A549 (cell line): Measurements from ENCODE around the gene VIM. TPM values are rescaled to one million over a fixed set of nuclear protein-coding genes. Genes with fewer than 3 reads are reported as not detected.
A peak's percentile ranks its signal among the peaks of the same experiment; 100 is the strongest.

Experiments
- ATAC-seq, 2 experiments: fragments of 200-7000 bp in 1 of 2; fragments of >200 bp in 1 of 2; cut with Nextera tagmentation in 1 of 2; cut with Tn5 transposase in 1 of 2; 3 replicates each; pipeline versions ENCODE4 v1.8.0 to v1.9.1; 2018 to 2020; ENCODE audit warnings: mild to moderate bottlenecking in 1 of 2, moderate library complexity in 1 of 2
- CTCF ChIA-PET: fragments of 300-600 bp; sonication (Branson Sonifier 250); formaldehyde crosslinking; extraction: SDS; loops from one replicate; lab custom pipeline; 2021; ENCODE audit warnings: antibody characterized with exemption, inconsistent platforms; lab: Yijun Ruan, JAX
- POLR2A ChIA-PET: fragments of 350-600 bp; formaldehyde crosslinking; extraction: SDS; loops from one replicate; lab custom pipeline; 2021; ENCODE audit warnings: antibody characterized with exemption, inconsistent platforms; lab: Yijun Ruan, JAX
- DNase-seq, 2 experiments: peaks; one replicate each; pipeline versions ENCODE4 v3.0.0 to v3.0.0-alpha.2; 2011 to 2016; ENCODE audit warnings: low read depth in 1 of 2, low spot score in 1 of 2
- FAIRE-seq: peaks from 2 replicates; lab custom pipeline; 2011; peaks lifted over from hg19 to GRCh38; lab: Jason Lieb, UNC
- H3K27ac ChIP-seq, 2 experiments: fragments of >200 bp; sonication (Bioruptor Twin); formaldehyde crosslinking; 3 replicates each; pipeline ENCODE4 v1.5.1; 2016 to 2017
- H3K4me1 ChIP-seq: fragments of >200 bp; sonication (Bioruptor Twin); formaldehyde crosslinking; 3 replicates; pipeline ENCODE4 v1.6.1; 2016
- H3K4me2 ChIP-seq: fragments of >200 bp; sonication (Bioruptor Twin); formaldehyde crosslinking; 3 replicates; pipeline ENCODE4 v1.6.1; 2016
- H3K4me3 ChIP-seq: fragments of >200 bp; sonication (Bioruptor Twin); formaldehyde crosslinking; 3 replicates; pipeline ENCODE4 v1.5.1; 2016
- H3K9me3 ChIP-seq: fragments of >200 bp; sonication (Bioruptor Twin); formaldehyde crosslinking; 3 replicates; pipeline ENCODE4 v1.6.1; 2016
- ATOH8 ChIP-seq: fragments of 250-450 bp; sonication (Bioruptor Pico); IDR thresholded peaks from 2 replicates; pipeline ENCODE4 v1.5.0; 2020; ENCODE audit warnings: low read depth, mild to moderate bottlenecking, moderate library complexity
- CEBPB ChIP-seq, 2 experiments: fragments of >200 bp in 1 of 2; sonication (Bioruptor Twin) in 1 of 2; formaldehyde crosslinking in 1 of 2; IDR thresholded peaks; 2 replicates each; pipeline ENCODE4 v1.6.1; 2012 to 2016
- EHF ChIP-seq: fragments of 250-450 bp; sonication (Bioruptor Pico); IDR thresholded peaks from 2 replicates; pipeline ENCODE4 v1.5.0; 2020; ENCODE audit warnings: mild to moderate bottlenecking
- ELK1 ChIP-seq: fragments of 150-350 bp; IDR thresholded peaks from 2 replicates; pipeline ENCODE4 v1.6.1; 2014; ENCODE audit warnings: low read depth, mild to moderate bottlenecking, low read length
- FOXS1 ChIP-seq: fragments of 250-450 bp; sonication (Bioruptor Pico); IDR thresholded peaks from 2 replicates; pipeline ENCODE4 v1.5.0; 2020; ENCODE audit warnings: mild to moderate bottlenecking, moderate library complexity
- HOXA7 ChIP-seq: fragments of 250-450 bp; sonication (Bioruptor Pico); IDR thresholded peaks from 2 replicates; pipeline ENCODE4 v1.5.0; 2020; ENCODE audit warnings: mild to moderate bottlenecking, moderate library complexity
- HOXB5 ChIP-seq: fragments of 250-450 bp; sonication (Bioruptor Pico); IDR thresholded peaks from 2 replicates; pipeline ENCODE4 v1.5.0; 2020; ENCODE audit warnings: mild to moderate bottlenecking, moderate library complexity
- JUNB ChIP-seq: fragments of >200 bp; sonication (Bioruptor Twin); formaldehyde crosslinking; IDR thresholded peaks from 2 replicates; pipeline ENCODE4 v1.6.1; 2016
- MAFK ChIP-seq: fragments of 450-650 bp; IDR thresholded peaks from 2 replicates; pipeline ENCODE4 v1.6.1; 2014; ENCODE audit not compliant: partially characterized antibody
- MAX ChIP-seq: IDR thresholded peaks from 2 replicates; pipeline ENCODE4 v1.6.1; 2012
- MYC ChIP-seq: IDR thresholded peaks from 2 replicates; pipeline ENCODE4 v1.6.1; 2012; ENCODE audit warnings: mild to moderate bottlenecking, inconsistent platforms, low read length, improper control_type of control experiment, borderline replicate concordance
- NPAS2 ChIP-seq: fragments of 250-450 bp; sonication (Bioruptor Pico); IDR thresholded peaks from 2 replicates; pipeline ENCODE4 v1.8.0; 2022; ENCODE audit warnings: mild to moderate bottlenecking, moderate library complexity, borderline replicate concordance
- NR3C1 ChIP-seq: fragments of >200 bp; sonication (Bioruptor Twin); formaldehyde crosslinking; IDR thresholded peaks from 3 replicates; pipeline ENCODE4 v1.6.1; 2017
- PBX3 ChIP-seq: IDR thresholded peaks from 2 replicates; pipeline ENCODE4 v1.6.1; 2012
- POLR2AphosphoS2 ChIP-seq: conservative IDR thresholded peaks from 2 replicates; pipeline ENCODE4 v1.6.1; 2012; ENCODE audit warnings: low read length, improper control_type of control experiment, inconsistent platforms
- RAD21 ChIP-seq, 2 experiments: fragments of >200 bp in 1 of 2; sonication (Bioruptor Twin) in 1 of 2; formaldehyde crosslinking in 1 of 2; IDR thresholded peaks in 1 of 2; conservative IDR thresholded peaks in 1 of 2; 2 replicates in 1 of 2; 3 replicates in 1 of 2; pipeline ENCODE4 v1.6.1; 2012 to 2018; ENCODE audit warnings: inconsistent platforms in 1 of 2
- RCOR1 ChIP-seq: fragments of 150-350 bp; IDR thresholded peaks from 2 replicates; pipeline ENCODE4 v1.6.1; 2014; ENCODE audit warnings: antibody characterized with exemption, low read length, low read depth
- RNF2 ChIP-seq: fragments of 200-600 bp; sonication (generic); IDR thresholded peaks from 2 replicates; pipeline ENCODE4 v1.6.1; 2016; ENCODE audit warnings: low read depth, mild to moderate bottlenecking, antibody characterized with exemption, moderate library complexity, borderline replicate concordance
- SMC3 ChIP-seq: fragments of >200 bp; sonication (Bioruptor Twin); formaldehyde crosslinking; IDR thresholded peaks from 3 replicates; pipeline ENCODE4 v1.6.1; 2018; ENCODE audit warnings: inconsistent platforms
- USF2 ChIP-seq: fragments of 450-650 bp; IDR thresholded peaks from 2 replicates; pipeline ENCODE4 v1.6.1; 2014; ENCODE audit warnings: antibody characterized with exemption
- ZC3H11A ChIP-seq: fragments of 450-650 bp; IDR thresholded peaks from 2 replicates; pipeline ENCODE4 v1.6.1; 2014; ENCODE audit warnings: antibody characterized with exemption, mild to moderate bottlenecking
- WGBS: methylation state at CpG from one replicate; pipeline ENCODE4 v1.1.6; 2017; ENCODE audit errors: missing lambda C conversion rate; 5-methylcytosine and 5-hydroxymethylcytosine counted together
- polyA plus RNA-seq, 4 experiments: library from polyadenylated mRNA; depleted of rRNA in 3 of 4; stranded (reverse); fragments of >200 nt; fragmentation: RNase III in 1 of 4; extraction: RNeasy Plus Mini Kit Qiagen cat#74134 plus additional on column Dnase treatment in 1 of 4; gene quantifications; 2 replicates in 3 of 4; 3 replicates in 1 of 4; pipeline ENCODE4 v1.2.3, GENCODE V29; 2011 to 2017

The VIM gene
- polyA plus RNA-seq, 2 of the 4 experiments (the other 2 are of a cell fraction), result 830 to 848 TPM

GRCh38 chr10:17239345-17240085 lies 11.5 kb downstream of the VIM start:
- no peak for DNase-seq
- Histone ChIP-seq H3K4me1 (peaks cover 6% of the 10 kb centered on the region; the same call in 2 of the 3 replicates), H3K4me3 (no peak overlapping the region), H3K9me3 (no peaks in the 10 kb centered on the region), H3K27ac (no peak overlapping the region), H3K4me2 (no peak overlapping the region)
- POLR2A ChIA-PET, result no interaction called here
- WGBS, result 81% methylated on average over 5 of the region's 6 CpGs
- no peak for TF ChIP-seq NPAS2 (CRISPR knock-in tag)
- TF ChIP-seq RNF2, result no peak
- no peak for TF ChIP-seq RCOR1
- TF ChIP-seq NR3C1, result no peak
- TF ChIP-seq MAX, result no peak
- TF ChIP-seq JUNB, result no peak
- TF ChIP-seq ZC3H11A, result no peak
- no peak for TF ChIP-seq ELK1
- no peak for TF ChIP-seq EHF
- TF ChIP-seq MAFK, result no peak
- no peak for TF ChIP-seq MYC
- no peak for TF ChIP-seq FOXS1 (CRISPR knock-in tag)
- TF ChIP-seq USF2, result no peak
- no peak for TF ChIP-seq SMC3
- TF ChIP-seq PBX3, result no peak
- no peak for TF ChIP-seq RAD21 (conservative IDR thresholded peaks at IDR 0.05 in 1 of 2, IDR thresholded peaks at IDR 0.05 in 1 of 2)
- no peak for TF ChIP-seq HOXA7 (CRISPR knock-in tag)
- TF ChIP-seq ATOH8 (CRISPR knock-in tag), result no peak
- ATAC-seq, result peak; percentile 5 to 39; a peak in 3 of 6 replicates
- FAIRE-seq, result no peak
- CTCF ChIA-PET, result no interaction called here

- FAIRE-seq (no peak), DNase-seq (no peak), ATAC-seq (peak in 1 of 2 experiments; percentile 12; a peak in 2 of 6 replicates)
- 95% methylated on average over 2 of the region's 2 CpGs for WGBS
- peaks cover 3% of the 10 kb centered on the region; the same call in 2 of the 3 replicates for H3K4me1 ChIP-seq
- no peak overlapping the region for H3K27ac ChIP-seq
- no peaks in the 10 kb centered on the region for H3K9me3 ChIP-seq
- CTCF ChIA-PET, result no interaction called here
- no peak overlapping the region for H3K4me2 ChIP-seq
- POLR2A ChIA-PET, result no interaction called here
- no peak for TF ChIP-seq HOXB5 (CRISPR knock-in tag)
- TF ChIP-seq POLR2AphosphoS2, result no peak
- TF ChIP-seq CEBPB (IDR thresholded peaks at IDR 0.05), result peak; percentile 47 to 65; a peak in 2 of 4 replicates
- H3K4me3 ChIP-seq, result no peak overlapping the region
Observed at GRCh38 chr10:17240096-17240495, 12.1 kb downstream of the VIM start.
